GM19455 (cell line): ENCODE data around the gene UFSP1.
A peak's percentile ranks its signal among the peaks of the same experiment; 100 is the strongest.

ENCODE experiments used
- ATAC-seq: cut with Tn5 transposase; IDR thresholded peaks from one replicate; pipeline ENCODE4 v1.9.1; 2021; ENCODE audit not compliant: unreplicated experiment

UFSP1 gene

DNA sequence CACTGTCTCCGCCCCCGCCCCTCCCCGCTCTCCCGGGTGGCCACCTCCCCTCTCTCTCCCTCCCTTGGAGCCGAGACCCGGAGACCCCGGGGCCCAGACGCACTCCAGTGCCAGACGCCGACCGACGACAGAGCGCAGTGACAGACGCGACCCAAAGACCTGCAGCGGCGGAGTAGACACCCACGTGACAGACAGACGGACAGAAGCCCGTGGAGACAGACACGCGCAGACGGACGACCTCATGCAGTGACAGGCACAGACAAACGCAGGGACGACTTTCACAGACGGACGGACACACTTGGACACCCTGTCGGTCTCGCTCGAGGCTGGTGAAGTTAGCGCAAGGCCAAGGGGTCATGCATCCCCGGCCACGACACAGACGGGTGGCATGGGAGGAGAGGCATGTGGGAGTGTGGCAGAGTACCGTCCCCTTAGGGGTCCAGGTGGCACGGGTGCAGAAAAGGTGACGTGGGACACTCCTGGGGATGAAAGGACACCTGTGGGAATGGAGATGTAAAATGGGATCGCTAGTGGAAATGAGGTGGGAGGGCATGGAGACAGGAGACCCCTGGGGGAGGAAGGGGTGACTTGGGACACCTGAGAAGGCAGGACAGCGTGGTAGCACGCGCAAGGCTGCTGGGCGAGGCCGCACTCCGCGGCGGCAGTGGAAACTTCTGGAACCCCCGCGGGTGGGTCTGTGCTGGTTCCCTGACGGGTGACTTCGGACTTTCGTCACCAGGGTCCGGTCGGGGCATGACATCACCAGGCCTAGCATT, 6.6 kb upstream of the UFSP1 start:
- ATAC-seq: no peak

- no peak for ATAC-seq
Measured at GRCh38 chr7:100895701-100895955, 6.1 kb upstream of the UFSP1 start, which contains the start of gene ACHE. TSS of gene ACHE (minus strand) at chr7:100895888. CDS start at chr7:100894232, 1,656 bp downstream.

GRCh38 chr7:100894860-100895700, 5.6 kb upstream of the UFSP1 start:
- no peak for ATAC-seq

DNA sequence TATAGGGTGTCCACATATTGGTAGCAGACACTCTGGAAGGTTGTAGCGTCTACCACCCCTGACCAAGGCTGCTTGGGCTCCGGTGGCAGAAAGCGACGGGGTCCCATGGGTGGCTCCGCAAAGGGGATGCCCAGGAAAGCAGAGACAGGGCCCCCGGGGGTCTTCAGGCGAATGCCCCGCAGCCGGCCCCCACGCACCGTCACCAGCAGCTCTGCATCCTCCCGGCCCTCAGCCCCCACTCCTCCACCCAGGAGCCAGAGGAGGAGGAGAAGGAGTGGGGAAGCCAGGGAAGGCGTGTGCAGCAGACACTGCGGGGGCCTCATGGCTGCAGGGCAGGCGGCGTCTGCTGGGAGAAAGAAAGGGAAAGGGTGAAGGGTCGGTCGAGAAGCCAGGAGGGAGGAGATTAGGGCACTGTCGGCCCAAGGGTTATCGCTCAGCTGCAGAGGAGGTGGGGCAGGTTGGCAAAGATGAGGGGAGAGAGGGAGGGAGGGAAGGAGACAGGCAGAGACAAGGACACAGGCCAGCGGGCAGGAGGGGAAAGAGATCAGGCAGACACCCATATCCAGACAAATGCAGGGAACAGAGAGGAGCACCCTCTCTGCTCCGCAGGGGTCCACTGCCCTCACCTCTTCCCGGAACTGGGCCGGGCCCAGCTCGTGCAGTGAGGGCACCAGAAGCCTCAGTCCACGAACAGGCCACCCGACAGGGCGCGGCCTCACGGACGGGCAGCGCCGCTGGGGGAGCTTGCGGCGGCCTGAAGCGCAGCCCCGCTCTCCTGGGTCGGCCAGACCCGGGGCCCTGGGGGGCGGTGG, 4.6 kb upstream of the UFSP1 start:
- ATAC-seq: no peak

GRCh38 chr7:100893318-100893895, 3.9 kb upstream of the UFSP1 start:
- ATAC-seq: no peak

GRCh38 chr7:100892364-100893317, 3.1 kb upstream of the UFSP1 start:
- no peak for ATAC-seq

- ATAC-seq: no peak
Measured at GRCh38 chr7:100891568-100892247, 2.2 kb upstream of the UFSP1 start.

DNA sequence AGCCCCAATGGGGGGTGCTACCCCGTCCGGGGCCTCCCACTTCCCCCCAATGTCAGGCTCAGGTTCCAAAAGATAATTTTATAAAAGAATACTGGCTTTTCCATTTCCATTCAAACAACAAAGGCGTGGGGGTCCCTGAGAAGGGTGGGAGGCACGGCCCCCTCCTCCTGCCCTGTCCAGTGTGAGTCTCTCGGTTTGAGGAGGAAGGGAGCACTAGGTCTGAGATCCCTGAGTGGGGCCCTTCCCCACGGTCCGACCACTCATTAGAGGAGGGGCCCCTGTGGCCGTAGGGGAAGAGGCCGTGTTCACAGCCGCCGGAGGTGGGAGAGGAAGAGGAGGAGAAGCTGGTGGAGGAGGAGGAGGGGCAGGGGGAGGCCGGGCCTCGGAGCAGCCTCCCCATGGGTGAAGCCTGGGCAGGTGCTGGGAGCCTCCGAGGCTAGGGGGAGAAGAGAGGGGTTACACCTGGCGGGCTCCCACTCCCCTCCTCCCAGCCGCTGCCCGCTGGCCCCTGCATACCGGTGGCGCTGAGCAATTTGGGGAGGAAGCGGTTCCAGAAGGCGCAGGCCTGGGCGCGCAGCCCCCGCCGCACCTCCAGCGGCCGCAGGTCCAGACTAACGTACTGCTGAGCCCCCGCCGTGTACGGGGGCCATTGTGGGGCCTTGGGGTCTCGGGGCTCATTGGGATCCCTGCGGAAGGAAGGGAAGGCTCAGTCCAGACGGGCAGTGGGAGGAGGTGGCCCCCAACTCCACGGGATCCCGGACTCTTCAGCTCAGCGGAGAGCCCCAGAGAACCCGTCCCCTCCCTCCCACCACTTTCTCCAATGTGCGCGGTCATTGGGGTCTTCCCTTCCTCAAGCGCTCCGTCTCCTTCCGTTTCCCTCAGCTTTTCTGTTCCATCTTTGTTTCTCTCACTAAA, 1.4 kb upstream of the UFSP1 start:
- ATAC-seq: no peak

DNA sequence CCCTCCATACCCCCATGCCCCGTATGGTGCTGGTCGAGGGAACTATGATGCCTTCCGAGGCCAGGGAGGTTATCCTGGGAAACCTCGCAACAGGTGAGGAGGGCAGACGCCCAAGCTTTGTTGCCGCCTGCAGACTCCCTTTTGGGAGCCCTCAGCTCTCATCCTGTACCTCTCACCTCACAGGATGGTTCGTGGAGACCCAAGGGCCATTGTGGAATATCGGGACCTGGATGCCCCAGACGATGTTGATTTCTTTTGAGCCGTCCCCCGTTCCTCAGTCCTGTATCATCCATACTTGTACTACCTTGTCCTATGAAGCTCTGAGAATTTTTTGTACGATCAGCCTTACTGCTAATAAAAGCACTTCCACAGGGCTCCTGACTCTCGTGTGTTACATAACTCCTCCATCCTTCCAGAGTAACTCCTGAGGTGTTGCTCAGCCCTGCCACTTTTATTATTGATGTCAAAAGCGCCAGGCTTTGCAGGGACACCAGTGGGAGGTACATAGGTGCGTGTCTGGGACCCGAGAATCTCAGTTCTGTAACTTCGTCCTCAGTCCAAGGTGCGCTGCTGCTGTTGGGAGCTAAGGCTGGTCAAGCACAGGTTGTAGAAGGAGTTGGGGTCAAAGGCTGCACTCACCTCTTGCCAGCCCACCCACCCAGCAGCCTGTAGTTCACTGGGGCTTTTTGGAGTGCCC, 1.1 kb downstream of the UFSP1 start:
- ATAC-seq: no peak

- peak; percentile 38 for ATAC-seq
Measured at GRCh38 chr7:100887516-100888290, 1.8 kb downstream of the UFSP1 start.

DNA sequence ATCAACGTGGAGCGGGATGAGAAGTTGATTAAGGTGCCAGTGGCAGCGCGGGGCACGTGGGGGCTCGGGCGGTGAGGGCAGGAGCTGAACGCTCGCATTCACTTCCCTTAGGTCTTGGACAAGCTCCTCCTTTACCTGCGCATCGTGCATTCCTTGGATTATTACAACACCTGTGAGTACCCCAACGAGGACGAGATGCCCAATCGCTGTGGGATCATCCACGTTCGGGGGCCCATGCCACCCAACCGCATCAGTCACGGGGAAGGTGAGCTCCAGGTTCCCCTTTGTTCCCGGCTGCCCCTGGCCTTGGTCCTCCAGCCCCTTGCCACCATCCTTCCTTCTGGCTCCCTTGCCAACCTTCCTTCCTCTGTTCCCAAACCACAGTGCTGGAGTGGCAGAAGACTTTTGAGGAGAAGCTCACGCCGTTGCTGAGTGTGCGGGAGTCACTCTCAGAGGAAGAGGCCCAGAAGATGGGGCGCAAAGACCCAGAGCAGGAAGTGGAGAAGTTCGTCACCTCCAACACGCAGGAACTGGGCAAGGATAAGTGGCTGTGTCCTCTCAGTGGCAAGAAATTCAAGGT, 2.5 kb downstream of the UFSP1 start:
- no peak for ATAC-seq

GRCh38 chr7:100886142-100886935, 3.2 kb downstream of the UFSP1 start:
- ATAC-seq: no peak

GRCh38 chr7:100885440-100886141, 3.9 kb downstream of the UFSP1 start:
- ATAC-seq: no peak

GRCh38 chr7:100884736-100885439, 4.6 kb downstream of the UFSP1 start:
- ATAC-seq: no peak
